Mammary epithelial cell (primary cell): ENCODE data around the gene ONECUT3.

Source experiments
- CTCF ChIP-seq, 2 donors: IDR thresholded peaks in 1 of 2; conservative IDR thresholded peaks in 1 of 2; 2 replicates each; pipeline ENCODE4 v1.5.1; 2011 to 2012; ENCODE audit warnings: inconsistent platforms in 2 of 2, low read length in 2 of 2, mild to moderate bottlenecking in 2 of 2, control low read depth in 1 of 2, low read depth in 1 of 2; ENCODE audit not compliant: insufficient read depth in 1 of 2; ENCODE audit errors: extremely low read depth in 1 of 2
- EZH2 ChIP-seq: IDR thresholded peaks from 2 replicates; pipeline ENCODE4 v1.6.1; 2012; ENCODE audit warnings: low read length, inconsistent platforms, borderline replicate concordance

GRCh38 chr19:1718420-1719291, 34.6 kb upstream of the ONECUT3 start:
- TF ChIP-seq CTCF (conservative IDR thresholded peaks at IDR 0.05 in 1 of 2, IDR thresholded peaks at IDR 0.05 in 1 of 2; ENCODE audit: extremely low read depth in 1 of 2, insufficient read depth in 1 of 2, low read depth in 1 of 2, low read length in 2 of 2) (no peak), EZH2 (no peak)
